Calu3 (cell line): ENCODE results near the gene PDHA1. TPM values are rescaled to one million over a fixed set of nuclear protein-coding genes. Genes with fewer than 3 reads are reported as not detected.
A peak's percentile ranks its signal among the peaks of the same experiment; 100 is the strongest.

ENCODE experiments used
- BruUV-seq: library from RNA; stranded (reverse); fragments of 400-500 nt; replicated peaks from 2 replicates; lab custom pipeline; 2021; lab: Mats Ljungman, UMichigan
- CTCF ChIA-PET: fragments of 300-600 bp; sonication (Branson Sonifier 250); formaldehyde crosslinking; loops from one replicate; lab custom pipeline; 2022; ENCODE audit warnings: antibody characterized with exemption; lab: Charles Lee
- DNase-seq: peaks from one replicate; pipeline ENCODE4 v3.0.0; 2022
- H3K27ac Mint-ChIP-seq: one replicate; pipeline ENCODE4 v1.8.0; 2022; ENCODE audit warnings: mixed read lengths; ENCODE audit not compliant: unreplicated experiment
- H3K27me3 Mint-ChIP-seq: one replicate; pipeline ENCODE4 v1.8.0; 2022; ENCODE audit warnings: mixed read lengths; ENCODE audit not compliant: unreplicated experiment
- H3K36me3 Mint-ChIP-seq: one replicate; pipeline ENCODE4 v1.8.0; 2022; ENCODE audit warnings: mild to moderate bottlenecking, moderate library complexity, mixed read lengths; ENCODE audit not compliant: insufficient read depth, unreplicated experiment
- H3K4me1 Mint-ChIP-seq: one replicate; pipeline ENCODE4 v1.8.0; 2022; ENCODE audit warnings: mild to moderate bottlenecking, low read depth, mixed read lengths; ENCODE audit not compliant: unreplicated experiment
- H3K4me3 Mint-ChIP-seq: one replicate; pipeline ENCODE4 v1.8.0; 2022; ENCODE audit warnings: mild to moderate bottlenecking, low read depth, moderate library complexity, mixed read lengths; ENCODE audit not compliant: unreplicated experiment
- H3K9me3 Mint-ChIP-seq: one replicate; pipeline ENCODE4 v1.8.0; 2022; ENCODE audit warnings: low read depth, mixed read lengths; ENCODE audit not compliant: unreplicated experiment
- intact Hi-C: fragments of 100-400 bp; cut with micrococcal nuclease; formaldehyde crosslinking; loops from one replicate; pipeline ENCODE4 v1.10.0; 2022; ENCODE audit not compliant: unreplicated experiment
- total RNA-seq: library from RNA; stranded (reverse); gene quantifications from 2 replicates; pipeline ENCODE4 v1.2.3, GENCODE V29; 2022
- TF ChIP-seq, protein P1 (sequence below): fragments of 200-600 bp; IDR thresholded peaks from one replicate; pipeline ENCODE4 v1.8.0; 2022; ENCODE audit warnings: antibody characterized with exemption; ENCODE audit not compliant: unreplicated experiment

Gene PDHA1
- total RNA-seq, 1 experiment from 2014 or later, result 234 TPM

DNA sequence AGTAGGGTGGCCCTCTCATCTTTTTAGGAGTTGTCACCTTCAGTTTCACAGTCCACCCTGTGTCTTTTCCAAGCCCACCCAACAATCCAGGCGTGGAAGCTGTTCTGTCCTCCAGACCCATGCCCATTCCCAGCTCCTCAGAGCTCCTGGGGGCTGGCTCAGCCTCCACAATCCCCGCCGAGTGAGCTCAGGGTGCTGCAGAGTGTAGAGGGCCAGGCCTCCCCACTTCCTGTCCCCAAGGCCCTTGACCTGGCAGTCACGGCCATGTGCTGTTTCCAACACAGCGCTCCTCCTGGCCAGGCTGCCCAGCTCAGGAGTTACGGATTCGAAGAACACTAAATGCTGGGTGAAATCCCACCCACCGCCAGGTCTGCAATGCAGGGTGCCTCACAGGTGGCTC is 31.8 kb downstream of the PDHA1 start:
- no peak overlapping the region for H3K27ac Mint-ChIP-seq
- no TSS peak for BruUV-seq
- no peaks in the 10 kb centered on the region for H3K9me3 Mint-ChIP-seq
- TF ChIP-seq, protein P1, sequence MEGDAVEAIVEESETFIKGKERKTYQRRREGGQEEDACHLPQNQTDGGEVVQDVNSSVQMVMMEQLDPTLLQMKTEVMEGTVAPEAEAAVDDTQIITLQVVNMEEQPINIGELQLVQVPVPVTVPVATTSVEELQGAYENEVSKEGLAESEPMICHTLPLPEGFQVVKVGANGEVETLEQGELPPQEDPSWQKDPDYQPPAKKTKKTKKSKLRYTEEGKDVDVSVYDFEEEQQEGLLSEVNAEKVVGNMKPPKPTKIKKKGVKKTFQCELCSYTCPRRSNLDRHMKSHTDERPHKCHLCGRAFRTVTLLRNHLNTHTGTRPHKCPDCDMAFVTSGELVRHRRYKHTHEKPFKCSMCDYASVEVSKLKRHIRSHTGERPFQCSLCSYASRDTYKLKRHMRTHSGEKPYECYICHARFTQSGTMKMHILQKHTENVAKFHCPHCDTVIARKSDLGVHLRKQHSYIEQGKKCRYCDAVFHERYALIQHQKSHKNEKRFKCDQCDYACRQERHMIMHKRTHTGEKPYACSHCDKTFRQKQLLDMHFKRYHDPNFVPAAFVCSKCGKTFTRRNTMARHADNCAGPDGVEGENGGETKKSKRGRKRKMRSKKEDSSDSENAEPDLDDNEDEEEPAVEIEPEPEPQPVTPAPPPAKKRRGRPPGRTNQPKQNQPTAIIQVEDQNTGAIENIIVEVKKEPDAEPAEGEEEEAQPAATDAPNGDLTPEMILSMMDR, result no peak
- DNase-seq, result no peak
- H3K4me3 Mint-ChIP-seq, result no peak overlapping the region
- intact Hi-C loops, result loop anchor here (10.0 kb wide), 1 partner anchor 509 kb away; the partner anchor contains the start of gene SH3KBP1
- no peaks in the 10 kb centered on the region for H3K27me3 Mint-ChIP-seq
- CTCF ChIA-PET, result no interaction called here
- H3K4me1 Mint-ChIP-seq, result peaks cover 9% of the 10 kb centered on the region
- H3K36me3 Mint-ChIP-seq, result peaks cover 7% of the 10 kb centered on the region

DNA sequence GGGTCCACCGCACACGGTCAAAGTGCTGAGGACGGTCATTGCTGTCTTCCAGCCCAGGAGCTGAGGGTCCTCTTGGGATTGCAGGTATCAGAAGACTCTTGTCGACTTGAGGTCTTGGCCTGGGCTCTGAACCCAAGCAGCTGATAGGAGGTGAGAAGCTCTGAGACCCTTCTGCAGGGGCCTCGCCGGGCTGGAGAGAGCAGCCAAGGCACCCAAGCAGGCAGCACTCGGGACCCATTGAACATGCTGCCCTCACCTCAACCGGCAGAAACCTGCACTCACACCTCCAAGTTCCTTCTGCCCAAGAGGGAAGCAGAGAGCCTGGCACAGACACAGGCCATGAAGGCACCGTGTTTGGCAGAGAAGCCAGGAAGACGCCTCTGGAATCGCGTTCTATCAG is 34.1 kb downstream of the PDHA1 start:
- Mint-ChIP-seq H3K27ac (no peak overlapping the region), H3K4me1 (no peaks in the 10 kb centered on the region), H3K27me3 (no peaks in the 10 kb centered on the region), H3K4me3 (no peak overlapping the region), H3K36me3 (no peaks in the 10 kb centered on the region), H3K9me3 (no peaks in the 10 kb centered on the region)
- CTCF ChIA-PET, result no interaction called here
- TF ChIP-seq, protein P1, result no peak
- intact Hi-C loops, result loop anchor here (10.0 kb wide), 1 partner anchor 507 kb away; the partner anchor contains the start of gene SH3KBP1
- no peak for DNase-seq
- no TSS peak for BruUV-seq

DNA sequence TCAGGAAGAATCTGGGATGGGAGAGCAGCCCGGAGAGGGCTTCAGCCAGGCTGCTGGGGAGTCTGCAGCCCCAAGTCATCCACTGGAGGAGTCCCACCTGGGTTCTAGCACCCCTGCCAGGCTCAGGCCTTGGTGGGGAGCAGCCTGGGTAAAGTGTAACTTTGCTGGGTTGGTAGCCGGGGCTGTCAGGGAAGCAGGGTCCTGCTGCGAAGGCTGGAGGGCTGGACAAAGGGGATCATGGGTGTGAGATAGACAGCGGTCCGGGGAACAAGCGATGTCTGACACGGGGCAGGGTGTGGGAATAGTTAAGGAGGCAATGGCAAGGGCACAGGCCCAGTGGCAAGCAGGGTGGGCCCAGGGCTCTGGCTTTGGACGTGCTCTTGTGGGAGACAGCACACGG is 37.6 kb downstream of the PDHA1 start:
- Mint-ChIP-seq H3K27ac (no peak overlapping the region), H3K4me3 (no peak overlapping the region), H3K27me3 (no peaks in the 10 kb centered on the region), H3K36me3 (no peaks in the 10 kb centered on the region), H3K4me1 (no peaks in the 10 kb centered on the region), H3K9me3 (no peaks in the 10 kb centered on the region)
- TF ChIP-seq, protein P1, result no peak
- intact Hi-C loops, result loop anchor here (5.0 kb wide), 1 partner anchor 136 kb away; the partner anchor contains the start of gene MAP3K15
- BruUV-seq, result no TSS peak
- no peak for DNase-seq
- CTCF ChIA-PET, result interaction anchor here (0.7 kb wide), 1 partner anchor 153 kb away, joined by 3 read pairs; no protein-coding TSS in a partner anchor

DNA sequence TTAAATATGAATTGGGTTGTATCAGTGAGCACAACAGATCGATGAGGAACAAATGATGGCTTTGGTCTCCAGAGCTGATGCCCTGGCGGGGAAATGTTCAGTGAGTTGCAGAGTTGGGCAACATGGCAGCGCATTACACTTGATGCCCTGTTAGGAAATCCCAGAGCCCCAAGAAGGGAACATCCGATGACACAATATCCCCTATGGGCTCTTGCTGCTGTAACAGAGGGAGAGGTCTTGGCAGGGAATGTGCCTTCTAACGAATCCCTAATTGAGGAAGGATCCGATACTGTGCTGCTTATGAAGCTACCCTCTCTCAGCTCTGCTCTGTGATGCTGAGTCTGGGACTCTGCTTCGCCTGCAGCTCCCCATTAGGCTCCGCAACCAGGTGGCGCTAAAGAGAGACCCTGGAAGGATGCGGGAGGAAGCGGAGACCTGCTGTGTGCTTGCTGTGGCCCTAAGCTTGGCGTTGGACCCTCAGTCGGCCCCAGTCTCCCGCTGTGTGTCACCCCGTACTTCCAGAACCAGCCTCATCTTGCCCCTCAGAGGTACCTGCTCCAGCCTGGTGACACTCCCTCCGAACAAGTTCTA is 38.9 kb downstream of the PDHA1 start:
- no peak overlapping the region for H3K27ac Mint-ChIP-seq
- no peaks in the 10 kb centered on the region for H3K36me3 Mint-ChIP-seq
- no peaks in the 10 kb centered on the region for H3K9me3 Mint-ChIP-seq
- H3K4me1 Mint-ChIP-seq, result no peaks in the 10 kb centered on the region
- H3K4me3 Mint-ChIP-seq, result no peak overlapping the region
- no TSS peak for BruUV-seq
- CTCF ChIA-PET, result interaction anchor here (0.6 to 1.7 kb wide), 5 partner anchors 10 to 238 kb away, joined by 3 to 10 read pairs (median 8); partner anchors contain the start of gene MAP3K15
- intact Hi-C loops, result loop anchor here (5.0 kb wide), 1 partner anchor 135 kb away; the partner anchor contains the start of gene MAP3K15
- H3K27me3 Mint-ChIP-seq, result no peaks in the 10 kb centered on the region
- TF ChIP-seq, protein P1, result peak; percentile 53
- DNase-seq, result peak; percentile 75
